Stimulated activated CD8-positive, alpha-beta memory T cell treated with anti-CD3 and anti-CD28 coated beads, Interleukin-7, amount 100 ng/mL, for 48 hours (primary cell): ENCODE data around the gene ARHGEF4.
"Not testable (repeated sequence)": the region's sequence is repeated elsewhere in the genome, so short reads cannot be mapped to it uniquely, and the experiment has no call there.

Experiments used
- DNase-seq, 2 donors: peaks; one replicate each; pipeline ENCODE4 v3.0.0-alpha.2; 2020; ENCODE audit warnings: low read depth in 1 of 2; ENCODE audit errors: extremely low read depth in 1 of 2

Gene ARHGEF4

GRCh38 chr2:130966149-130966774, 129.5 kb downstream of the ARHGEF4 start:
- DNase-seq: no peak

GRCh38 chr2:130966775-130967490, 130.2 kb downstream of the ARHGEF4 start:
- DNase-seq: no peak

GRCh38 chr2:130972410-130972809, 135.7 kb downstream of the ARHGEF4 start:
- peak in 1 of 2 donors; percentile 3 for DNase-seq

GRCh38 chr2:130975729-130976128, 139.0 kb downstream of the ARHGEF4 start:
- DNase-seq: no peak

- no peak for DNase-seq
Observed at GRCh38 chr2:130976591-130977237, 140.0 kb downstream of the ARHGEF4 start.

GRCh38 chr2:130977461-130978050, 140.8 kb downstream of the ARHGEF4 start:
- no peak for DNase-seq

GRCh38 chr2:130981667-130982066, 145.0 kb downstream of the ARHGEF4 start:
- no peak for DNase-seq

- DNase-seq: no peak
Observed at GRCh38 chr2:130985206-130985780, 148.6 kb downstream of the ARHGEF4 start.

- no peak for DNase-seq
Observed at GRCh38 chr2:130985831-130986649, 149.3 kb downstream of the ARHGEF4 start.

GRCh38 chr2:130986890-130987493, 150.3 kb downstream of the ARHGEF4 start:
- no peak for DNase-seq

GRCh38 chr2:130987519-130988425, 151.1 kb downstream of the ARHGEF4 start:
- no peak for DNase-seq

- not testable (repeated sequence) for DNase-seq
Observed at GRCh38 chr2:130991446-130991845, 154.7 kb downstream of the ARHGEF4 start.

GRCh38 chr2:130992003-130992402, 155.3 kb downstream of the ARHGEF4 start:
- DNase-seq: not testable (repeated sequence)

- no peak for DNase-seq
Observed at GRCh38 chr2:130996691-130997090, 160.0 kb downstream of the ARHGEF4 start.

GRCh38 chr2:130997198-130997597, 160.5 kb downstream of the ARHGEF4 start:
- no peak for DNase-seq

- no peak for DNase-seq
Observed at GRCh38 chr2:130998561-130998960, 161.8 kb downstream of the ARHGEF4 start.

GRCh38 chr2:131004446-131005209, 167.9 kb downstream of the ARHGEF4 start:
- no peak for DNase-seq

GRCh38 chr2:131005216-131005935, 168.7 kb downstream of the ARHGEF4 start:
- DNase-seq: no peak
